ENCODE data around the gene CACNB1.

GRCh38 chr17:39145143-39145542, 52.3 kb downstream of the CACNB1 start:
- TF ChIP-seq PAX8 (CRISPR knock-in tag; IDR thresholded peaks at IDR 0.05; ENCODE audit: borderline replicate concordance) (no peak), KAT7 (CRISPR knock-in tag; IDR thresholded peaks at IDR 0.05; ENCODE audit: borderline replicate concordance) (no peak), JUND (CRISPR knock-in tag; IDR thresholded peaks at IDR 0.05) (no peak), ZNF274 (CRISPR knock-in tag; IDR thresholded peaks at IDR 0.05) (no peak), HDAC6 (IDR thresholded peaks at IDR 0.05; ENCODE audit: low read depth, low read length) (no peak)
- TF ChIP-seq, protein P1, sequence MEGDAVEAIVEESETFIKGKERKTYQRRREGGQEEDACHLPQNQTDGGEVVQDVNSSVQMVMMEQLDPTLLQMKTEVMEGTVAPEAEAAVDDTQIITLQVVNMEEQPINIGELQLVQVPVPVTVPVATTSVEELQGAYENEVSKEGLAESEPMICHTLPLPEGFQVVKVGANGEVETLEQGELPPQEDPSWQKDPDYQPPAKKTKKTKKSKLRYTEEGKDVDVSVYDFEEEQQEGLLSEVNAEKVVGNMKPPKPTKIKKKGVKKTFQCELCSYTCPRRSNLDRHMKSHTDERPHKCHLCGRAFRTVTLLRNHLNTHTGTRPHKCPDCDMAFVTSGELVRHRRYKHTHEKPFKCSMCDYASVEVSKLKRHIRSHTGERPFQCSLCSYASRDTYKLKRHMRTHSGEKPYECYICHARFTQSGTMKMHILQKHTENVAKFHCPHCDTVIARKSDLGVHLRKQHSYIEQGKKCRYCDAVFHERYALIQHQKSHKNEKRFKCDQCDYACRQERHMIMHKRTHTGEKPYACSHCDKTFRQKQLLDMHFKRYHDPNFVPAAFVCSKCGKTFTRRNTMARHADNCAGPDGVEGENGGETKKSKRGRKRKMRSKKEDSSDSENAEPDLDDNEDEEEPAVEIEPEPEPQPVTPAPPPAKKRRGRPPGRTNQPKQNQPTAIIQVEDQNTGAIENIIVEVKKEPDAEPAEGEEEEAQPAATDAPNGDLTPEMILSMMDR (CRISPR knock-in tag; IDR thresholded peaks at IDR 0.05): no peak
